ENCODE measurements around the gene TBCK. TPM values are rescaled to one million over a fixed set of nuclear protein-coding genes. Genes with fewer than 3 reads are reported as not detected.

Gene TBCK
- total and polyA plus RNA-seq, 2 of the 8 experiments (the other 6 are each of a cell fraction or from before 2014, with no cell fraction given) = 10.2 to 18.7 TPM

DNA sequence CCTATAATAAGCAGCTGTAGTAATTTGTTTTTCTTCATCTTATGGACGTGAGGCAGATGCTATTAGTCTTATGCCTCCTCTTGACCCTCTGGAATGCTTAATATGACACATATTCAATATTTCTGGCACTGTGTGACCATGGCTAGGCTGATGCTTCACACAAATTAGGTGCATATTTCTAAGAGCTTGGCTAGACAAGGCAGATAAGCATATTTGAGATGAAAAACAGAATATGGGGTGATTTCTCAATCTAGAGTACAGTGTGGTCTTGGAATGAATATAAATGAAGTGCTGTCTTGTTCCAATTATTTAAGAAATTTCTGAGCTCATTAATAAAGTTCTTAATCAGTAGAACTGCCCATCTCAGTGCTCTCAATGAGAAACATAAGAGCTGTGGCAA, 264.5 kb downstream of the TBCK start:
- Histone ChIP-seq H2BK5ac (ENCODE audit: low read depth, low read length) (no peak overlapping the region), H3K14ac (ENCODE audit: insufficient read length) (no peak overlapping the region), H3K9ac (replicated peaks in 1 of 4; ENCODE audit: extremely low read depth in 1 of 4, low read depth in 3 of 4, low read length in 3 of 4) (no peak overlapping the region), H4K91ac (replicated peaks; ENCODE audit: insufficient read length, low read length) (no peak overlapping the region), H3K4me1 (replicated peaks in 1 of 4; ENCODE audit: control insufficient read depth in 3 of 4, insufficient read depth in 4 of 4, low read length in 3 of 4) (no peaks in the 10 kb centered on the region), H3K79me1 (ENCODE audit: low read depth, low read length) (no peaks in the 10 kb centered on the region), H2AFZ (ENCODE audit: low read length) (no peak overlapping the region), H2BK120ac (replicated peaks; ENCODE audit: low read depth, low read length) (no peak overlapping the region), H3K23ac (ENCODE audit: insufficient read length) (no peak overlapping the region), H3K23me2 (ENCODE audit: low read depth, low read length) (no peaks in the 10 kb centered on the region), H3K4me3 (ENCODE audit: extremely low read depth in 1 of 4, insufficient read depth in 2 of 4, low read depth in 3 of 4, low read length in 4 of 4) (no peak overlapping the region), H3K36me3 (ENCODE audit: control insufficient read depth in 2 of 4, insufficient read depth in 4 of 4, low read length in 3 of 4) (no peaks in the 10 kb centered on the region), H3K27me3 (replicated peaks in 1 of 4; ENCODE audit: control insufficient read depth in 3 of 4, extremely low read depth in 1 of 4, insufficient read depth in 3 of 4, low read length in 3 of 4) (no peaks in the 10 kb centered on the region), H3K27ac (ENCODE audit: low read depth, low read length) (no peak overlapping the region), H4K8ac (ENCODE audit: extremely low read depth, insufficient read depth, low read length) (no peak overlapping the region), H3K79me2 (ENCODE audit: control insufficient read depth in 1 of 2, insufficient read depth in 2 of 2, low read length in 2 of 2) (no peaks in the 10 kb centered on the region), H2AK5ac (ENCODE audit: low read depth, low read length) (no peak overlapping the region), H4K20me1 (replicated peaks in 1 of 2; ENCODE audit: control insufficient read depth in 1 of 2, insufficient read depth in 2 of 2, low read length in 2 of 2) (no peaks in the 10 kb centered on the region), H2BK12ac (ENCODE audit: low read depth, low read length) (no peak overlapping the region), H3K56ac (replicated peaks; ENCODE audit: insufficient read length, low read depth, low read length) (no peak overlapping the region), H3K4me2 (ENCODE audit: insufficient read depth in 1 of 2, low read depth in 2 of 2, low read length in 2 of 2) (no peak overlapping the region), H2BK20ac (ENCODE audit: low read length) (no peak overlapping the region), H3K9me3 (ENCODE audit: insufficient read depth in 2 of 2, low read depth in 1 of 2, low read length in 1 of 2) (no peaks in the 10 kb centered on the region), H3K18ac (ENCODE audit: extremely low read depth, low read length) (no peak overlapping the region), H2BK15ac (ENCODE audit: low read length) (no peak overlapping the region), H4K5ac (ENCODE audit: insufficient read length, low read depth, low read length) (no peak overlapping the region), H3K4ac (replicated peaks; ENCODE audit: insufficient read length, low read depth, low read length) (no peak overlapping the region)
- POLR2A ChIA-PET (ENCODE audit: partially characterized antibody) = interaction anchor here (0.6 kb wide), 1 partner anchor 9 kb away, joined by 3 read pairs; no protein-coding TSS in a partner anchor
- CTCF ChIA-PET (ENCODE audit: partially characterized antibody) = no interaction called here
- FAIRE-seq = no peak
- DNase-seq (ENCODE audit: low read depth in 1 of 2, low spot score in 2 of 2) = no peak
- TF ChIP-seq, protein P1, sequence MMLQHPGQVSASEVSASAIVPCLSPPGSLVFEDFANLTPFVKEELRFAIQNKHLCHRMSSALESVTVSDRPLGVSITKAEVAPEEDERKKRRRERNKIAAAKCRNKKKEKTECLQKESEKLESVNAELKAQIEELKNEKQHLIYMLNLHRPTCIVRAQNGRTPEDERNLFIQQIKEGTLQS (IDR thresholded peaks at IDR 0.05; ENCODE audit: insufficient read depth, low read depth, low read length) = no peak
- TF ChIP-seq BCL11A (IDR thresholded peaks at IDR 0.05; ENCODE audit: low read depth in 2 of 2, low read length in 2 of 2) = no peak
- no peak for TF ChIP-seq BRCA1 (IDR thresholded peaks at IDR 0.05; ENCODE audit: low read depth, low read length)
- TF ChIP-seq CEBPB (IDR thresholded peaks at IDR 0.05; ENCODE audit: low read depth, low read length) = no peak
- no peak for TF ChIP-seq CHD2 (IDR thresholded peaks at IDR 0.05; ENCODE audit: low read length)
- TF ChIP-seq CBX5 (IDR thresholded peaks at IDR 0.05; ENCODE audit: low read depth, low read length) = no peak
- no peak for TF ChIP-seq POLR2AphosphoS5 (IDR thresholded peaks at IDR 0.05; ENCODE audit: low read depth, low read length)
- TF ChIP-seq SP1 (IDR thresholded peaks at IDR 0.05; ENCODE audit: low read depth, low read length) = no peak
- TF ChIP-seq, protein P2, sequence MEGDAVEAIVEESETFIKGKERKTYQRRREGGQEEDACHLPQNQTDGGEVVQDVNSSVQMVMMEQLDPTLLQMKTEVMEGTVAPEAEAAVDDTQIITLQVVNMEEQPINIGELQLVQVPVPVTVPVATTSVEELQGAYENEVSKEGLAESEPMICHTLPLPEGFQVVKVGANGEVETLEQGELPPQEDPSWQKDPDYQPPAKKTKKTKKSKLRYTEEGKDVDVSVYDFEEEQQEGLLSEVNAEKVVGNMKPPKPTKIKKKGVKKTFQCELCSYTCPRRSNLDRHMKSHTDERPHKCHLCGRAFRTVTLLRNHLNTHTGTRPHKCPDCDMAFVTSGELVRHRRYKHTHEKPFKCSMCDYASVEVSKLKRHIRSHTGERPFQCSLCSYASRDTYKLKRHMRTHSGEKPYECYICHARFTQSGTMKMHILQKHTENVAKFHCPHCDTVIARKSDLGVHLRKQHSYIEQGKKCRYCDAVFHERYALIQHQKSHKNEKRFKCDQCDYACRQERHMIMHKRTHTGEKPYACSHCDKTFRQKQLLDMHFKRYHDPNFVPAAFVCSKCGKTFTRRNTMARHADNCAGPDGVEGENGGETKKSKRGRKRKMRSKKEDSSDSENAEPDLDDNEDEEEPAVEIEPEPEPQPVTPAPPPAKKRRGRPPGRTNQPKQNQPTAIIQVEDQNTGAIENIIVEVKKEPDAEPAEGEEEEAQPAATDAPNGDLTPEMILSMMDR (IDR thresholded peaks at IDR 0.05; ENCODE audit: control extremely low read depth in 1 of 3, insufficient read depth in 1 of 3, low read depth in 1 of 3, low read length in 3 of 3) = no peak
- no peak for TF ChIP-seq EGR1 (IDR thresholded peaks at IDR 0.05; ENCODE audit: borderline replicate concordance, low read depth, low read length)
- TF ChIP-seq YY1 (IDR thresholded peaks at IDR 0.05; ENCODE audit: low read depth, low read length) = no peak
- WGBS, 2 experiments (ENCODE audit: extremely low coverage in 1 of 2, insufficient coverage in 1 of 2, insufficient read length in 1 of 2, insufficient replicate concordance in 2 of 2, low coverage in 1 of 2, low lambda C conversion rate in 2 of 2, missing lambda C conversion rate in 1 of 2) = 90% methylated on average over 1 of the region's 1 CpG; no CpG with 5 or more reads in 1 of the 2 experiments
